Stimulated activated CD8-positive, alpha-beta memory T cell treated with anti-CD3 and anti-CD28 coated beads, Interleukin-15, amount 100 ng/mL, for 4 hours (primary cell): ENCODE measurements around the gene MRPL37.

Experiments
- DNase-seq, 2 donors: peaks; one replicate each; pipeline ENCODE4 v3.0.0-alpha.2; 2020; ENCODE audit warnings: low read depth in 2 of 2

The MRPL37 gene

DNA sequence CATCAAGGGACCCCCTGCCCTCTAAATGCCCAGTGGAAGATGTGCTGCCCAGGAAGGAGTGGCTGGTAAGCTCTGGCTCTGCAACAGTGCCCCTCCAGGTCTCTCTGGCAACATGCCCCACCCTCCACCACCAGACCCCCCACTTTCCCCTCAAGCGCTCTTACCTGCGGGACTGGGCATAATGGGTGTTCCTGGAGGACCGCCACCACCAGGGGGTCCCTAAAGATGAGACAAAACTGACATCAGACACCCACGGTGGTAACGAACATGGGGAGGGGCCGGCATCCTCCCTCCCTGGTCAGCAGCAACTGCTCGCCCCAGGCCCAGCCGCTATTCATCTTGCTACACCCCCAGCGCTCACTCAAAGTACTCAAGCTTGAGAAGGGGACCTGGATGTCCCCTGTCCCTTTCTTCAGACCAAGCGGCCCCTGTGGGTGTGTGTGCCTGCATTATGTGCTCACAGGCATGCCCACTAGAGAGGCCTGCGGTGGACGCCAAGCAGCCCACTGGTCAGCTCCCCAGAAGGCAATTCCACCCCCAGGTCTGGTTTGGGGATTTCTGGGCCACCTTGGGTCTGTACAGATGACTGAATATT, 40.9 kb downstream of the MRPL37 start:
- DNase-seq, result no peak

DNA sequence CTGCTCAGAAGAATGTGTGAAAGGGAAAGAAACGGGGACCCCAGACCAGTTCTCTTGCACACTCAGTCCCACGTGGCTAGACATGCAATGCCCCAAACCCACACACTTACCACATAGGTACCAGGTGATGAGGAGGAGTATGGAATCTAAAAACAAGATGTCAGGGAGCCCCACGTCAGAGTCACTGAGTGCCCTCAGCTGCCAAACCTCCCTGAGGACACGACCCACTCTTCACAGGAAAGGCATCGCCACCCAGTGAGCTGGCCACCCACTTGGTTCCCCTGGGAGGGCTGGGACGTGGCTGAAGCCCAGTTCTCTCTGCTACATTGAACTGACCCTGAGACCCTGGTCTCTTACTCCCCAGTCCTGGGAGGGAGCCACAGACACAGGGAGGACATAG, 41.4 kb downstream of the MRPL37 start:
- no peak for DNase-seq

DNA sequence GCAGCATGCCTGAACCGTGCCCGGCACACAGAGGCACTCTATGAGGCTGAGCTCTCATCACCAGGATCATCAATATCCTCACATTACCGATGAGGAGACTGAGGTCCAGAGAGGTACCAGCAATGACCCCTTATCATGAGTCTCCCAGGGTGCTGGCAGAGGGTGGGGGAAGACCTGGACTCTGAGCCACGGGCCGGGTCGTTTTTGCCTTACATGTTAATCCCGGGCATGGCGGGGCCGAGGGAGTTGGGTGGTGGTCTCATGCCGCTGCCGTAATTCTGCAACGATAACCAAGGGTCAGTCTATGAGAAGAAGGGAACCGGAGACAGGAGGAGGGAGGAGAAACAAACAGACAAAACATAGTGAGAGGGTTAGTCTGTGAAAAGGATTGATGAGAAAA, 43.1 kb downstream of the MRPL37 start:
- no peak for DNase-seq

DNA sequence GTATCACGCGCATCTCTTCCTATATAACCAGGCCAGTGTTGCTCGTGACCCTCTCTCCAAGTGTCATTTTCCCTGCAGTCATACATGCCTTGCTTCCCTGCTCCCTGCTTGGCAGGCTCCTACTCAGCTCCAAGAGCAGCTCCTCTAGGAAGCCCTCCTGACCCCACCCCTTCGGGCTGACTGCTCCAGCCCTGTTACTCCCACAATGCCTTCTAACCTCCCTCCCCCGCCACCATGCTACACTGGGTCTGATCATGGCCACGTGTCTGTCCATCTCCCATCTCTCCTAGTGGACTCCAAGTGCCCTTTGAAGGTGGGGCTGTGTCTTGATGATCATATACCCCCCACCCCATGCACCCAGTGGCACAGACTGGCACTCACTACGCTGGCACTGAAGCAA, 44.7 kb downstream of the MRPL37 start:
- DNase-seq, result no peak

DNA sequence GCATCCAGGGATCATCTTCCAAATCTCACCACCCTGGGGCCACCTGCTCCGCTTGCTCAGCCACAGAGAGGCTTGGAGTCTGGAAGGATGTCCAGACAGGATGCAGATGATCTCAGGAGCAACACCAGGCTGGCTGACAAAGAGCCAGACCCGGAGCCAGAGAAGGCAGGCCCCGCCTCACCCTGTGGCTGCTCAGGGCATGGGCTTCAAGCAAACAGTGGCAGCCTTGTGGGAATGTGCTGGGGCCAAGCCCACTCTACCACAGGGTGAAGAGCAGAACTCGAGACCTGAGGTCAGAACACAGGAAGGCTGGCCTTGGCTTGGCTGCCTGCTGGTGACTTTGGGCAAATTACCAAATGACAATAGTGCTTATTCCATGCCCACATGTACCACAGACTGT, 45.5 kb downstream of the MRPL37 start:
- DNase-seq, result no peak

DNA sequence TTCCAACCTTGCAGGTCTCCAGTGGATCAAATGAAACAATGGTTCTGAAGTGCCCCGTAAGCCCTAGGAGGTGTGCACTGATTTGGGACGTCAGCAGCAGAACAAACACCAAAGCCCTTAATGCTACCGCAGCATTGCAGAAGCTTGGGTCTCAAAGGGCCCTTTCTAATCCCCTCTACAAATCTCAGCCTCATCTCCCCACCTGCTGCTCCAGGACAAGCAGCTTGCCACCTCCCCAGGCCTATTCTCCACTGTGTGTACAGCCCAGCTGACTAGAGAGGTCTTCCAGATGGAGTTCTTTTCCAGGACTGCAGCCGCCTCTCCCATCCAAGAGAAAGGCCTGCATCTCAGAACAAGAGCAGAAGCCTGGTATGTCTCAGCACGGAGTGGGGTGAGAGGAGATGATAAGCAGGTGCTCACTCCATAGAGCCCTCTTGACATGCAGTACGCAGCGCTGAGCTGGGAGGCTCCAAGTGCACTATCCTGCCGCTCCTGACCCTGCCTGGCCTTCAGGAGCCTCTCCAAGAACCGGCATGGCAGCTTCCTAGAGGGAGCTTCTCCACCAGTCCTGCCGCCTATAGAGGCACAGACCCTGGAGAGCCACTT, 46.3 kb downstream of the MRPL37 start:
- DNase-seq, result no peak

DNA sequence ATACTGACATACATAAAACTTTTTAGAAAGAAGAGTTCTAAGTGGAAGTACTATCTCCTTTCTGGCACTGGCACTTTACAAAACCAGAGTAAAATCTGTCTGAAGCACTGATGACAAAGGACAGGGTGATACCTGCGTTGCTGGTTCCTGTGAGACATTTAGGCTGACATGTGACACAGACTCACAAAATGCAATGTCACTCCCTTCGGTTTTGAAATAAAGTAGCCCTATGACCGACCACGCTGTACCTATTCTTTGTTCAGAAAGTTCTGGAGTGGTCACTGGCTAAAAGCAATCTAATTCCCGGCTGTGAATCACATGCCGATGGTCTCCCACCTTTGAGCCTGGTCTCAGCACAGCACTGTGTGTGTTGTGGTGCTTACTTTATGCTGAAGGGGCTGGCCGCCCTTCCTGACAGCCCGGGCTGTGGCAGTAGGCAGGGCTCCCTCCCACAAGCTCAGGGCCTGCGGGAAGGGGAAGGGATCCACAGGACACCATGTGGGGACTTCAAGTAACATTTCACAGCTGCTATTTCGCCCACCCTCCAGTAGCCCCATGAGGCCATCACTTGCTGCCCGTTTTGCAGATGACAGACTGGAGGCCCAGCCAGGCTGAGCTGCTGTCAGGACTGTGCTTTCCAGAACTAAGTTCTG, 48.0 kb downstream of the MRPL37 start:
- DNase-seq, result no peak

DNA sequence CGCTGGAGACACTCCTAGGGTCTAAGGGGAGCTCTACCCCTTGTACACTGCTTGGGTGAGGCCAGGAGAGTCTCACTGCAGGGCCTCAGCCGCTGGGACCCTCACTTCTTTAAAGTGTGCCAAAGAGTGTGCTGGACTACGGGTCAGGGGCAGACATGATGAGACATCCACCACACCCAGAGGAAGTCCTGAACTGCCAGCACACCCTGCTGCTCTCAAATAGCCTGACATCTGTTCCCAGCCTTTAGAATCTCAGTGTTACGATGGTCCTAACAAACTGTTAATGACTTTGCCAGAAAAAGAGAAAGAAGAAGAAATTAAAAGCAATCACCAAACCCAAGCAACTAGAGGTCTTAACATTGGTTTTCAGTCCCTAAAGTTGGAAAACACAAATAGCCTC, 49.0 kb downstream of the MRPL37 start:
- no peak for DNase-seq

DNA sequence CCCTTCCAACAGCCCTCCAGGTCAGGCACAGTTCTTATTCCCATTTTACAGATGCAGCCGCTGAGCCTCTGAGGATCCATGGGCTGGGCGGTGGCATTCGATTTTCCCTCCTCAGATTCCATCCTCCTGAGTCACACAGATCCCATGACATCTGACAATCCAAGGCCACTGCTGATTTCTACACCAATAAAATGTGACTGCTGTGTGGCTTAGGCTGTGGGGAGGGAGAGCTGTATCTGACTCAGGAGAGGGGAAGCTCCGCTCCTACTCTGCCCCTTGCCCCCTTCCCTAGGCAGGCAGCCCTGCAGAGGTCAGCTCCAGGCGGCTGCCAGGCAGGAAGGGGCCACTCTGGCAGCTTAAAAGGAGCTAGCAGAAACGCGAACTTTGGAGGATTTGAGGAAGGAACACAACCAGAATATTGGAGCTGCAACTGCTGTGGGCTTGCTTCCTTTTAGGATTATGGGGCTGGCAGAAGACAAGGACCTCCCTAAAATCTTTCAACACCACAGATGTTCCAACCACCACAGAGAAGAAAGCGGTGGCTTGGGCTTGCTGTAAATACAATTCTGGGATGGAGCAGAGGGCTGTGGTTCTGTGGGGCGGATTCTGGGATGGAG, 50.0 kb downstream of the MRPL37 start:
- DNase-seq, result no peak

DNA sequence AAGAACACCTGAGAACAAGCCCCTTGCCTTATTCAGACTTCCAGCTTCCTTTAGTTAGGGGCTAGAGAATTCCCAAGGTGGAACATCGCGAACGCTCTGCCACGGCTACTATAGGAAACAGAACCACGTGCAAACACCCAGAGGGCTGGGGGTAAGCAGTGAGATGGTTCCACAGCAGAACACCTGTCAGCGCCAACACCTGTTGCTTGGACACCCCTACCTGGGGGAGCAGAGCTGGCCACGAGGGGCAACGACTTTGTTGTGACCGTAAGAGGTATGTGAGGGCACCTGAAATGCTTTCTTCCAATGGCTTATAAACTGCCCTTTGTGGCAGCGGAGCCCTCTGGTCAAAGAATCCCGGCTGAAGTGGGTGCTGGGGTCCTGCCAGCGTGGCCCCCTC, 50.7 kb downstream of the MRPL37 start:
- no peak for DNase-seq

DNA sequence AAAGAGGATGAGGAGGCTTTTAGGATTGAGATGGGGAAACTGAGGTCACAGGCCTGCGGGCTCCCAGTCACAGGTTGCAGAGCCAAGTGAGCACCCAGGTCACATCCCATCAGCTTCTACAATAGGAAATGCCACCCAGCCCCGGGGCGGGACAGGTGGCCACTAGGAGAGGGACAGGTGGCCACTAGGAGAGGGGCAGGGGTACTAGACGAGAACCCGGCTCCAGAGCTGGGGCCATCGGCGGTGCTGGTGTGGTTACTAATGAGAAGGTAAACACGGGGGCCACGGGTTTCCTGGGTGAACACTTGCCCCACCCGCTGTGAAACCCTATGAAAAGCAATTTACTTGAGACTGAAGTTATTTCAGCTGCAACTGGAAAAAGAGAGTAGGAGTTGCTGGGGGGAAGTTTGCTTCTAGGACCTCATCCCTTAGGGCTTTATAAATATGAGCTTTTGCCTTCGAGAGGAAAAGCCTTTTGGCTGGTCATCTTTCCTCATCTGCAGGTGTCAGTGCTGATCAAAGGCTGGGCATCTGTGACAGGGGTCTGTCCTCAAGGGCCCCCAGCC, 52.5 kb downstream of the MRPL37 start:
- DNase-seq, result no peak

DNA sequence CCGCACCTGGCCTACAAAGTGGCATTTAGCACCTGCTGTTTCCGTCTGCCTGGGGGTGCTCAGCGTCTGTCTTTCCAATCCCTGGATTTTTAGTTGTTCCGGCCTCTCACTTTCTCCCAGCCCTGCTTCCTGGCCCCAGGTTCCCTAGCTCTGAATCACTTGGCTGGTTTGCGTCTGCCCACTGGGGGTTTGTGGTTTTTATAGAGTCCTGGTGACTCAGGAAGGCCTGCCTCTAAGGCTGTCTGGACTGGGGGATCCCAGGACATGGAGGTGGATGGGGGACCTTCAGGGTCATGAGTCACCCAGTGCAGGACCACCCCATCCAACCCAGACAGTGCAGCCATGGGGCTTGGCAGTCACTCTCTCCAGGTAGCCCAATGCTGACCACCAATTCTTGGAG, 53.5 kb downstream of the MRPL37 start:
- no peak for DNase-seq

DNA sequence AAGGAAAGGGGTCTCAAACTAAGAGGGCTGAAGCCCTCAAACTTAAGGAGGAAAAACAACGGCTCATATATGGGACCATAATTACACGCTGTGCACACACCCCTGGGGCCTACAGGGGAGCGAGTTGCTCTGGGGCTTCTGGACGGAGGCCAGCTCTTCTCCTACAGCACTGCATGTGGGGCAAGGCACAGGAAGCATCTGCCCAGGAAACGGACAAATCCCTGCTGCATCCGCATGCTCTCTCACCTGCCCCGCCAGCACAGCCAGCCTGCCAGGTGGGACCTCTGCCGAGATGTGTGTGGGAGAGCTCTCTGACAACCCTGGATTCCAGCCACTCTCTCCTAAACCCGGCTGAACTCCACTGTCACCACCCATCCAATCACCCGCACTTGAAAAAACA, 54.1 kb downstream of the MRPL37 start:
- DNase-seq, result no peak

DNA sequence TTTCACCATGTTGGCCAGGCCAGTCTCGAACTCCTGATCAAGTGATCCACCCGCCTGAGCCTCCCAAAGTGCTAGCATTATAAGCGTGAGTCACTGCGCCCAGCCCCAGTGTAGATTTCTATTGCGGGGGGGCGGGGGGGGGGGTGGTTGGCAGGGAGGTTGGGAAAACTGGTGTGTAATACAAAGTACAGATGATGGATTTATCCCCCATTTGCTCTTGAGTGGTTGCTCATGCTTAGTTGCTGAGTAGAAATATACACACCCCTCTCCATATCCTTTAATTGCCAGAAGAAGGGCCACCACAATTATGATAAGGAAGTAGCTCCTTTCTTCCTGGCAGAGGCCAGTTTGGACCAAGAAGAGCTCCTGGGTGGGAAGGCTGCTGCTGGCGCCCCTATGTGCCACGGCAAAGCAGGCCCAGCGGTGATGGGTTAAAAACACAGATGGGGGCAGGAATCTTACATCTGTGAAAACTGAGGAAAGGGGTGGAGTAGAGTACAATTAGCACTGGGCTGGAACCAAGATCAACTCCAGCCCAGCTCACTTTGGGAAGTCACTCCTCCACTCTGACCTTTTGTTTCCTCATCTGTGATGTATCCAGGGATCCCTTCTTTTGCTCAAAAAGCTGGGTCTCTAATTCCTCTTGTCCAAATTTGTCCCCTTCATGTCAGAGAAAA, 55.2 kb downstream of the MRPL37 start:
- no peak for DNase-seq

DNA sequence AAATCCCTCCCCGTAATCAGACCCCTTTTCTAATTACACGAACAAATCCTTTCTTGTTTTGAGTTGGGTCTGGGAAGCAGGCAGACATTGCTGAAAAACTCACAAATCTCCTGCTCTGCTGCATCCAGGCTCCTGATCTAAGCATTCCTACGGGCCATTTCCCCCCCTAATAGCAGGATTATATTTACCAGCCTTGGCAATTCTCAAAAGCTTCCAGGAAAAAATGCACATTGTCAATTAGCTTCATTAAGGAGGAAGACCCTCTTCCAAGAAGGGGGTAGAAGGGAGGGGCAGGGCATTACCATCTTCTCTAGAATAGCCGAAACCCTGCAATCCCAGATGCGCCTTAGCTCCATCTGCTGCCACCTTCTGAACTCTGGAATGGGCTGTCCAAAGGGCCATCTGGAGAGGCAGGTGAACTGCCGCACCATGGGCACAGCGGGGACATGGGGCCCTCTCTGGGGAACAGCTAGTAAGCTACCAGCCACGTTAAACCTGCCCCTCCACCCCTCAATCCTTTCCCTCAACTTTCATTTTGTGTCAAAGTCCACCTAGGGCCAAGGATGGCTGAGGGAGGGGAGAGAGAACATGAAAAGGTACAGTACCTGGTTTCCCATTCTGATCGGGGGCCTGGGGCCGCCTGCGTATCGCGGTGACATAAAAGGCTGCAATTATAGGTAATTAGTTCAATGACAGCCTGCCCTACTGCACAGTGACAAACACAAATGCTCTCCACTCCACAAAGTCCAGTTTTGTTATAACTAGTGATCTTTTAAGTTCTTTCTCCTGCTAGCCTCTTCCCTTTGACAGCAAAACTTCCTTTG, 56.8 kb downstream of the MRPL37 start:
- no peak for DNase-seq

DNA sequence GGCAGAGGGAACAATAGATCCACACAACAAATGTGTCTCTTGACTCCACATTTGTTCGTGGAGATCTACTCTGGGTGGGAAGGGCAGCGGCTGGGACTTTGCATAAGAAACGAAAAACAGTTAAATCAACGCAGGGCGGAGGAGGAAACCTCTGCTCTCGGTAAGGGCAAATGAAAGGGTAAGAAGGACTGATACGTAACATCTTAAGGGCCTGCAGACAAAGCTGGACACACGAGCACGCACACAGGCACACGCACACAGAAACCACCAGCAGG, 57.3 kb downstream of the MRPL37 start:
- no peak for DNase-seq

DNA sequence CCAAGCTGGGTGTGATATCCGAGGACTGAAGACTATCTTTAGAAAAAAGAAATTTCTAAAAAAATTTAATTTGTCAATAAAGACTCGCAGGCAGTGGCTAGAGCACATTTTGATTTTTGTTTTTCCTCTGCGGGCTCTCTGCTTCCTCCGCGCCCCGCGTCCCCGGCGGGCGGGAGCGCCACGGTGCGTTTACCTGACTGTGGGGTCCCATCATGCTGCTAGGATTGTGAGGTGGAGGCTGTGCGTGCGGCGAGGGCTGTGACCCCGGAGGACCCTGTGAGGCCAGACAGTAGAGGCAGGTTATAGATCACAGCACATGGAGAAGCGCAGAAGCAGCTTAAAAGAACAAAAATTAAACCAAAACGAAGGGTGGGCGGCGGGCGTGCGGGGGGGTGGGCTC, 57.9 kb downstream of the MRPL37 start:
- no peak for DNase-seq

DNA sequence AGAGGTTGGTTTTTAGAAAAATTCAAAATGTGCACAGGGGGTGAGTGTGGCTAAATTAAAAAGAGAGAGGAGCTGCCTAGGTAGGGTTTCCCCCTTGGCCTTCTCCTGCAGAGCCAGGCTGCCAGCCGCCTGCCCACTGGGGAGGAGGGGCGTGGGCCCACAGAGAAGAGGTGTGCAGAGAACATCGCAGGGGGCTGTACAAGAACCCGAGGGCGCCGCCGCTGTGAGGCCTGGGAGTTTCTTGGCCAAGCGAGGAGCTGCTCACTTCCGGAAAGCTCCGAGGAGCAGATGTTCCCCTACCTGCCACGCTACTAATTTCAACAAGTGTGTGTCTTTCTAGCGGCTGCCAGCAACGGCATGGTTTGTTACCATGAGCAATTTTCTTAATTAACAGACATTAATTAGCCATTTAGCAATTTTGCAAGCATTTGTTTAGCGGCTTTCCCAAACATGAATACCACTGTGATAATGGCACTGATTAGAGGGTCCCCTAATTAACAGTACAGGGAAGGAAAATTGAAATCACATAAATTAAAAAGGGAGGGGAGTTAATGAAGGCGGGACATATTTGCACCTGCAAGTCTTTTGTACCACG, 59.7 kb downstream of the MRPL37 start:
- no peak for DNase-seq

DNA sequence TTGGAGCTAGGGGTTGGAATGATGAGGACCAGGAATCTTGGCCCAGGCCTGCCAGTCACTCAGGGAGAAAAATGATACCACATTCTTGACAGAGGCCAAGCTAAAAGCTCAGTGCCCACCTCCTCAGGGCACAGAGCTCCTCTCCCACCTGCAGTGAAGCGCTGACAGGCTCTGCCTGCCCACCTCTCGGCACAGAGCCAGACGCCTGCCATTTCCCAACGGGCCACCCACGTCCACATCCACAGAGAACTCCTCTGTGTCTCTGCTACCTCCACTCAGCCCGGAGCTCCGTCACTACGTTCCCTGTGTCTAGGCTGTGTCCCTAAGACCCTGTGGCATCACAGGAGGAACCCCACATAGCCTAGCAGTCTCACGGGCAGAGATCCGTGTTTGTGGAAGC, 60.8 kb downstream of the MRPL37 start:
- no peak for DNase-seq

DNA sequence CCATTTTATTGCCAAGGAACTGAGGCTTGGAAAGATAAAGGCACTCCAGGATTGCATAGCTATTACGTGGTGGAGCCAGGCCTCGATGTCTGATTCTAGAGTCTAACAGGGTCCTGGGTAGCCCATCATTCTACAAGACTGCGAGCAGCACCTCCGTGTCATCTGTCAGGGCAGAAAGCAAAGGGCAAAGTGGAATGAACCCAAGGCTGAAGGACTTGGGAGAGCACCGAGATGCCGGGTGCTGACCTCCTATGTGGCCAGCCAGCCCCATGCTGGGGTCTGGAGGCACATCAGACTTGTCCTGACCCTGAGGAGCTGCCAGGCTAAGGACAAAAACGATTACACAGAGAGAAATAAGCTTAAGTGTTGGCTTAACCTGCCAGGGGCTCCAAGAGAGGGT, 62.3 kb downstream of the MRPL37 start:
- DNase-seq, result no peak

DNA sequence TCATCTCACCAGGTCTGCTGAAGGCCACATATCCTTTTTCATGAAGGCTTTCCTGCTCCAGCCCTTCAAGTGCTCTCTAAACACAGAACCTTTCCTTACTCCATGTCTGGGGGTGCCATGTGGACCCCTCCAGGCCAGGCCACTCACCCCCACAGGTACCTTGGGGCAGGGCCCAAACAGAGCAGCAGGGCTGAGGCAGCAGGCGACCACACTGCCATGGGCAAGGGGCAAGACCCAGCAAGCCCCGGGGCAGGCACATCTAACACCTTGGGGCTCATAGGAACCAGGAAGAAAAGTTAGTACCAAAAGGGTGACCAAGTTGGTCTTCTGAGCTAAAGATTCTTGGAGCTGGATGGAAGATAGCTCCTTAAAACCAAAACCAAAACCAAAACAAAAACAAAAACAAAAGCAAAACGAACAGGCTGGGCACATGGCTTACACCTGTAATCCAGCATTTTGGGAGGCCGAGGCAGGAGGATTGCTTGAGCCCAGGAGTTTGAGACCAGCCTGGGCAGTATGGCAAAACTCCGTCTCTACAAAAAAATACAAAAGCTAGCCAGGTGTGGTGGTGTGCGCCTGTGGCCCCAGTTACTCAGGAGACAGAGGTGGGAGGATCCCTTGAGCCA, 63.7 kb downstream of the MRPL37 start:
- DNase-seq, result no peak
